ENCODE measurements around the gene PPARG. TPM values are rescaled to one million over a fixed set of nuclear protein-coding genes. Genes with fewer than 3 reads are reported as not detected.
A peak's percentile ranks its signal among the peaks of the same experiment; 100 is the strongest.

PPARG gene
- total RNA-seq, 1 experiment from 2014 or later, result 71.6 TPM

GRCh38 chr3:12308517-12308916, 19.6 kb downstream of the PPARG start (continued):
- TF ChIP-seq FOSL1 (IDR thresholded peaks at IDR 0.05; ENCODE audit: low read depth) (peak; percentile 92), SRF (IDR thresholded peaks at IDR 0.05; ENCODE audit: low read depth) (no peak; the same call in 1 of the 2 replicates)

GRCh38 chr3:12309716-12310115, 20.8 kb downstream of the PPARG start:
- DNase-seq (ENCODE audit: low read depth, low spot score) (no peak), ATAC-seq (no peak)
- BruUV-seq (replicated peaks), result no TSS peak
- TF ChIP-seq EZH2phosphoT487 (IDR thresholded peaks at IDR 0.05; ENCODE audit: borderline replicate concordance) (no peak), SRF (IDR thresholded peaks at IDR 0.05; ENCODE audit: low read depth) (no peak), SIN3A (IDR thresholded peaks at IDR 0.05; ENCODE audit: low read depth) (no peak), ZNF274 (IDR thresholded peaks at IDR 0.05; ENCODE audit: low read depth, low read length) (no peak), ELF1 (IDR thresholded peaks at IDR 0.05; ENCODE audit: borderline replicate concordance, low read depth) (no peak), EGR1 (IDR thresholded peaks at IDR 0.05; ENCODE audit: low read depth) (no peak), JUND (IDR thresholded peaks at IDR 0.05) (no peak), ZBTB33 (IDR thresholded peaks at IDR 0.05; ENCODE audit: extremely low read depth, insufficient replicate concordance, low read length) (no peak), RAD21 (IDR thresholded peaks at IDR 0.05; ENCODE audit: low read depth) (no peak), CEBPB (IDR thresholded peaks at IDR 0.05; ENCODE audit: low read depth) (no peak), SP1 (IDR thresholded peaks at IDR 0.05; ENCODE audit: low read depth) (no peak)
- Histone ChIP-seq H3K27me3 (ENCODE audit: insufficient read depth, low read length) (no peaks in the 10 kb centered on the region), H3K4me2 (ENCODE audit: low read length) (no peak overlapping the region), H3K27ac (ENCODE audit: low read depth, low read length) (peak overlapping the region; percentile 82; the same call in 1 of the 2 replicates), H4K20me1 (ENCODE audit: insufficient read depth) (no peaks in the 10 kb centered on the region), H3K9me2 (ENCODE audit: insufficient read depth) (no peaks in the 10 kb centered on the region), H3K9me3 (ENCODE audit: control insufficient read depth in 1 of 2, insufficient read depth in 1 of 2, low read depth in 1 of 2, low read length in 2 of 2) (no peaks in the 10 kb centered on the region), H3K79me2 (ENCODE audit: insufficient read depth, low read length) (peaks cover 31% of the 10 kb centered on the region), H3K9ac (ENCODE audit: low read length) (peak overlapping the region; percentile 19; the same call in 1 of the 2 replicates), H2AFZ (ENCODE audit: low read depth, low read length, poor library complexity, severe bottlenecking) (no peak overlapping the region), H3K4me1 (ENCODE audit: control insufficient read depth in 1 of 2, insufficient read depth in 2 of 2, low read length in 2 of 2) (peaks cover 25 to 64% of the 10 kb centered on the region in 2 experiments), H3K36me3 (ENCODE audit: control insufficient read depth in 1 of 2, insufficient read depth in 2 of 2, low read length in 2 of 2) (no peaks in the 10 kb centered on the region), H3K4me3 (replicated peaks in 1 of 2; ENCODE audit: low read depth in 1 of 2, low read length in 2 of 2) (no peak overlapping the region)
- RAD21 ChIA-PET (ENCODE audit: low non-redundant PET in 1 of 2, low total read pairs in 2 of 2, uncharacterized antibody in 2 of 2, unreplicated experiment in 2 of 2), result no interaction called here
- CTCF ChIA-PET, result no interaction called here
- intact Hi-C loops (cut with micrococcal nuclease), result no loop called here
- POLR2A ChIA-PET, result no interaction called here
